Activated T-cell treated with anti-CD3 and anti-CD28 coated beads, Interleukin-2, amount 50 U/mL, for 72 hours (primary cell): ENCODE data around the gene LIPC. TPM values are rescaled to one million over a fixed set of nuclear protein-coding genes. Genes with fewer than 3 reads are reported as not detected.

Experiments used
- ATAC-seq, 2 donors: fragments of 150-1000 bp; cut with Tn5 transposase; replicated peaks in 1 of 2; 2 replicates each; pipeline ENCODE4 v1.10.0; 2021; ENCODE audit warnings: moderate library complexity in 2 of 2, mild to moderate bottlenecking in 1 of 2
- DNase-seq, 2 donors: peaks; one replicate each; pipeline ENCODE4 v3.0.0; 2021 to 2022; ENCODE audit warnings: mixed read lengths in 1 of 2
- H3K27ac Mint-ChIP-seq: one replicate; pipeline ENCODE4 v1.8.0; 2022; ENCODE audit warnings: mild to moderate bottlenecking, moderate library complexity, mixed read lengths
- H3K27me3 Mint-ChIP-seq: one replicate; pipeline ENCODE4 v1.8.0; 2022; ENCODE audit warnings: low read depth, mixed read lengths
- H3K36me3 Mint-ChIP-seq, 2 donors: one replicate each; pipeline ENCODE4 v1.8.0; 2022; ENCODE audit warnings: mixed read lengths in 2 of 2, mild to moderate bottlenecking in 1 of 2; ENCODE audit not compliant: insufficient read depth in 2 of 2
- H3K4me1 Mint-ChIP-seq: one replicate; pipeline ENCODE4 v1.8.0; 2022; ENCODE audit warnings: low read depth, mixed read lengths
- H3K4me3 Mint-ChIP-seq, 2 donors: one replicate each; pipeline ENCODE4 v1.8.0; 2022; ENCODE audit warnings: mild to moderate bottlenecking in 2 of 2, mixed read lengths in 2 of 2, moderate library complexity in 2 of 2
- H3K9me3 Mint-ChIP-seq, 2 donors: one replicate each; pipeline ENCODE4 v1.8.0; 2022; ENCODE audit warnings: mixed read lengths in 2 of 2
- total RNA-seq, 2 donors: library from RNA; stranded (reverse); gene quantifications; one replicate each; pipeline ENCODE4 v1.2.3, GENCODE V29; 2022

The LIPC gene
- total RNA-seq, 2 donors from 2014 or later, result 0.93 to 2.2 TPM

- Mint-ChIP-seq H3K36me3 (no peaks in the 10 kb centered on the region), H3K4me3 (no peak overlapping the region), H3K27me3 (no peaks in the 10 kb centered on the region), H3K4me1 (peaks cover 81% of the 10 kb centered on the region), H3K9me3 (no peaks in the 10 kb centered on the region), H3K27ac (no peak overlapping the region)
- DNase-seq (no peak), ATAC-seq (no peak)
Observed at GRCh38 chr15:58467121-58467721, 35.4 kb downstream of the LIPC start.

- Mint-ChIP-seq H3K27me3 (no peaks in the 10 kb centered on the region), H3K27ac (no peak overlapping the region), H3K4me1 (peaks cover 78% of the 10 kb centered on the region)
Observed at GRCh38 chr15:58467722-58468423, 36.1 kb downstream of the LIPC start.

GRCh38 chr15:58469432-58470353 lies 37.9 kb downstream of the LIPC start:
- H3K27me3 Mint-ChIP-seq, result no peaks in the 10 kb centered on the region
- H3K9me3 Mint-ChIP-seq, result no peaks in the 10 kb centered on the region
- ATAC-seq, result no peak
- H3K4me3 Mint-ChIP-seq, result no peak overlapping the region
- no peaks in the 10 kb centered on the region for H3K36me3 Mint-ChIP-seq
- H3K4me1 Mint-ChIP-seq, result peaks cover 78% of the 10 kb centered on the region
- DNase-seq, result no peak
- no peak overlapping the region for H3K27ac Mint-ChIP-seq

More at GRCh38 chr15:58467722-58468423, 36.1 kb downstream of the LIPC start:
- H3K36me3 Mint-ChIP-seq, result no peaks in the 10 kb centered on the region
- no peak for ATAC-seq
- no peaks in the 10 kb centered on the region for H3K9me3 Mint-ChIP-seq
- no peak overlapping the region for H3K4me3 Mint-ChIP-seq
- no peak for DNase-seq

- Mint-ChIP-seq H3K4me1 (peaks cover 78% of the 10 kb centered on the region), H3K36me3 (no peaks in the 10 kb centered on the region), H3K4me3 (no peak overlapping the region), H3K27ac (no peak overlapping the region), H3K9me3 (no peaks in the 10 kb centered on the region), H3K27me3 (no peaks in the 10 kb centered on the region)
- DNase-seq (no peak), ATAC-seq (no peak)
Observed at GRCh38 chr15:58471348-58471747, 39.6 kb downstream of the LIPC start.

- no peaks in the 10 kb centered on the region for H3K36me3 Mint-ChIP-seq
- no peak overlapping the region for H3K27ac Mint-ChIP-seq
Observed at GRCh38 chr15:58472221-58472620, 40.4 kb downstream of the LIPC start.

DNA sequence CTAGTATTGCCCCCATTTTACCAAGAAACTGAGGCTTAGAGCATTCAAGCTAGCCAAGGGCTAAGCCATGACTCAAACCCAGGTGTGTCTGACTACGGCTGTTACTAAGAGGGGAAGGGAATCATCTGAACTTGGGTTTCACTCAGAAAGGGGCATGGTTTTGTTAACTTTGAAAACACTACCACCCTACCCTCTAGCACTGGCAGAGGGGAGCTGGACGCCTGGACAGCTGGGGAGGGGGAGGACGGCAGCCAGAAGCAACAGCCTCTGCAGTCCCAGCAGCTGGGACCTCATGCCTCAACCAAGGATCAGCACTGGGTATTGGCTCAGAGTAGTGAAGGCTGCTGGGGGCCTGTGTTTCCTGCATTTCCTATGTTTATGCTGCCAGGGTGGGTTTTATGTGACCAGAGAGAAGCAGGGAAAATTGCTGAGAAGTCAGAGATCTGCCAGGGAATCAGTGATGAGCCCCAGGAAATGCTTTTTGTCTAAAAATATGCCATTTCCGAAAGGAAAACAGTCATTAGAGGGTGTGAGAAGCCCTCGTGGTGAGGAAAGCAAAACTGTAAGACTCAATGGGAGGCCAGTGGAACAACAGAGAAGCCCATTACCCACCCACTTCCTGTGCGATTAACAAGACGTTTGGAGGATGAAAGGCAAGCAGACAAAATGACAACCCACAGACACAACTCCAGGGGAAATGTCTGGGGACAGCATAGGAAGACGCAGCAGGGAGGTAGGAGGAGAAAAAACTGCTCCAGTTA lies 41.2 kb downstream of the LIPC start:
- no peaks in the 10 kb centered on the region for H3K27me3 Mint-ChIP-seq
- peak overlapping the region; percentile 63 to 74 for H3K4me3 Mint-ChIP-seq
- ATAC-seq (peak; percentile 78 to 84), DNase-seq (peak; percentile 45 to 48)
- no peaks in the 10 kb centered on the region for H3K36me3 Mint-ChIP-seq
- peaks cover 79% of the 10 kb centered on the region for H3K4me1 Mint-ChIP-seq
- peak overlapping the region; percentile 70 for H3K27ac Mint-ChIP-seq
- H3K9me3 Mint-ChIP-seq, result no peaks in the 10 kb centered on the region

More at GRCh38 chr15:58472221-58472620, 40.4 kb downstream of the LIPC start:
- ATAC-seq (no peak), DNase-seq (no peak)
- Mint-ChIP-seq H3K4me3 (peak overlapping the region in 1 of 2 donors; percentile 39), H3K27me3 (no peaks in the 10 kb centered on the region), H3K9me3 (no peaks in the 10 kb centered on the region), H3K4me1 (peaks cover 79% of the 10 kb centered on the region)

- peak overlapping the region; percentile 34 for H3K27ac Mint-ChIP-seq
- no peaks in the 10 kb centered on the region for H3K27me3 Mint-ChIP-seq
- H3K4me1 Mint-ChIP-seq, result peaks cover 76% of the 10 kb centered on the region
- no peaks in the 10 kb centered on the region for H3K9me3 Mint-ChIP-seq
- H3K36me3 Mint-ChIP-seq, result no peaks in the 10 kb centered on the region
- DNase-seq, result no peak
- ATAC-seq, result peak; percentile 18 to 33
- peak overlapping the region; percentile 63 to 74 for H3K4me3 Mint-ChIP-seq
Observed at GRCh38 chr15:58473724-58474123, 41.9 kb downstream of the LIPC start.

- H3K36me3 Mint-ChIP-seq, result no peaks in the 10 kb centered on the region
- H3K4me1 Mint-ChIP-seq, result peaks cover 67% of the 10 kb centered on the region
- ATAC-seq, result no peak
- no peaks in the 10 kb centered on the region for H3K27me3 Mint-ChIP-seq
- no peak for DNase-seq
- H3K9me3 Mint-ChIP-seq, result no peaks in the 10 kb centered on the region
- H3K4me3 Mint-ChIP-seq, result peak overlapping the region; percentile 4 to 25
- peak overlapping the region; percentile 10 for H3K27ac Mint-ChIP-seq
Observed at GRCh38 chr15:58474741-58475323, 43.0 kb downstream of the LIPC start.

DNA sequence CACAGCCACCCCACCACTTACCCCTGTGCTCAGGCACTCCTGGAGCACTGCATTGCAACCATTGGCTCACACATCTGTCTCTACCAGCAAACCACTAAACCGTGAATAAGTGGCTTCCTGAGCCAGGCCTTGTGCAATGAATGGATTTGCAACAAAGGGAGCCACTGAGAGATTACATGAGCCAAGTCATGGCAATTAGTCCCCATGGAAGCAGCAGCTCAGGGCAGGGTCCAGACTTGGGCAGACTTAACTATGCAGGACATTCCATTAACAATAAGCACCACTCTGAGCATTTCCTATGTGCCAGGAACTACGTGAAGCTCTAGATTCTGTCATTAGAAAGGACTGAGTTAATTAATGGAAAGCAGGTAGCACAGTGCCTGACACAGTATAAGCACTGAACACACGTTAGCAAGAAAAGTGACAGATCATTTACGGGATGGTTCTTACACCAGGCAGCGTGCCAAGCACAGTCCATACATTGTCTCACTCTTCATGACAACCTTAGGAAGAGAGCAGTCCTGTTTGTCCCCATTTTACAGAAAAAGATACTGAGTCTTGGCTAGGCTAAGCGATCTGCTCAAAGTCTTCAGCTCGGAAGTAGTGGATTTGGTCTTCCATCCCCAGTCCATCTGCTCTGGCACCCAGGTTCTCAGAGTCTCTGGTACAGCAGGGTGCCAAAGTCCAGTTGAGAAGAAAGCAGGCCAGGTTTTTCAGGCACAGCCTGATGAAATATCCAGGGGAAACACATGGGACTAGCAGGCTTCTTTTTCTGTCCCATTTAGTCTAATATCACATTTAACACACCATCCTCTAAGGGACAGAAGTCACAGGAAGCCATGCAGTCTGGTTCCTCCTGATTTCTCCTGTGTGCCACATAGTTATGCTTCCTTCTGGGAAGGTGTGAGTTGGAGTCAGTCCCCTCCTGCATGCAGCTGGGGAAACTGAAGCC lies 44.1 kb downstream of the LIPC start:
- H3K4me3 Mint-ChIP-seq, result no peak overlapping the region
- H3K4me1 Mint-ChIP-seq, result peaks cover 62% of the 10 kb centered on the region
- H3K27ac Mint-ChIP-seq, result no peak overlapping the region
- DNase-seq, result no peak
- no peaks in the 10 kb centered on the region for H3K9me3 Mint-ChIP-seq
- H3K36me3 Mint-ChIP-seq, result no peaks in the 10 kb centered on the region
- ATAC-seq, result no peak
- no peaks in the 10 kb centered on the region for H3K27me3 Mint-ChIP-seq

- H3K4me3 Mint-ChIP-seq, result peak overlapping the region in 1 of 2 donors; percentile 17
- DNase-seq, result no peak
- H3K36me3 Mint-ChIP-seq, result no peaks in the 10 kb centered on the region
- no peaks in the 10 kb centered on the region for H3K27me3 Mint-ChIP-seq
- ATAC-seq, result no peak
- H3K27ac Mint-ChIP-seq, result no peak overlapping the region
- H3K4me1 Mint-ChIP-seq, result peaks cover 61% of the 10 kb centered on the region
- H3K9me3 Mint-ChIP-seq, result no peaks in the 10 kb centered on the region
Observed at GRCh38 chr15:58476525-58477162, 44.9 kb downstream of the LIPC start.

- H3K27me3 Mint-ChIP-seq, result no peaks in the 10 kb centered on the region
- DNase-seq, result no peak
- no peak for ATAC-seq
- H3K36me3 Mint-ChIP-seq, result no peaks in the 10 kb centered on the region
- peak overlapping the region in 1 of 2 donors; percentile 22 for H3K4me3 Mint-ChIP-seq
- no peak overlapping the region for H3K27ac Mint-ChIP-seq
- H3K9me3 Mint-ChIP-seq, result no peaks in the 10 kb centered on the region
- H3K4me1 Mint-ChIP-seq, result peaks cover 56% of the 10 kb centered on the region
Observed at GRCh38 chr15:58477170-58477569, 45.4 kb downstream of the LIPC start.
